GM20431 (cell line): ENCODE measurements around the gene PCNX1.
"Not testable (repeated sequence)": the region's sequence is repeated elsewhere in the genome, so short reads cannot be mapped to it uniquely, and the experiment has no call there.

Experiments
- in situ Hi-C: fragments of 300-500 bp; cut with MseI, MboI; formaldehyde crosslinking; loops from one replicate; pipeline ENCODE4 v1.15.0; 2020; ENCODE audit warnings: low sequenced_read_pairs; ENCODE audit not compliant: unreplicated experiment

Gene PCNX1

DNA sequence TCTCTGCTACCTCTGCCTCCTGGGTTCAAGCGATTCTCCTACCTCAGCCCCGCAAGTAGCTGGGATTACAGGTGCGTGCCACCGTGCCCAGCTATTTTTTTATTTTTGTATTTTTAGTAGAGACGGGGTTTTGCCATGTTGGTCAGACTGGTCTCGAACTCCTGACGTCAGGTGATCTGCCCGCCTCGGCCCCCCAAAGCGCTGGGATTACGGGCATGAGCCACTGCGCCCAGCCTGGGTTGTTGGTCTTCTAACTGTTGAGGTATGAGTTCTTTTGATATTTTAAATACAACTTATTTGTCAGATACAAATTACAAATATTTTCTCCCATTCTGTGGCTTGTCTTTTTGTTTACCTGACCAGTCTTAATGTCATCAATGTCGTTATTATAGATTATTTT lies 95.9 kb downstream of the PCNX1 start:
- in situ Hi-C loops: no loop called here

DNA sequence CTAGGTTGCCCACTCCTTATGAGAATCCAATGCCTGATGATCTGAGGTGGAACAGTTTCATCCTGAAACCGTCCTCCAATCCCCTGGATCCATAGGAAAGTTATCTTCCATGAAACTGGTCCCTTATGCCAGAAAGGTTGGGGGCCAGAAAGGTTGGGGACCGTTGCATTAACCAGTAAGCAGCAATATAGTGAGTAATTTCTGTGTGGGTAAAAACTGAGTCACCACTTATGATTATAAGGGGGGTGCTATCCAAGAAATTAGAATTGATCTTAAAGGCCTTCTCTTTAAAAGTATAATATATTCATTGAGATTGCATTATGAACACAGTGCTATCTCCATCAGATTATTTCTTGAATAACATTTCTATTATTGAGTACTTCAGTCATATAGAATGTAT lies 97.2 kb downstream of the PCNX1 start:
- in situ Hi-C loops: no loop called here

DNA sequence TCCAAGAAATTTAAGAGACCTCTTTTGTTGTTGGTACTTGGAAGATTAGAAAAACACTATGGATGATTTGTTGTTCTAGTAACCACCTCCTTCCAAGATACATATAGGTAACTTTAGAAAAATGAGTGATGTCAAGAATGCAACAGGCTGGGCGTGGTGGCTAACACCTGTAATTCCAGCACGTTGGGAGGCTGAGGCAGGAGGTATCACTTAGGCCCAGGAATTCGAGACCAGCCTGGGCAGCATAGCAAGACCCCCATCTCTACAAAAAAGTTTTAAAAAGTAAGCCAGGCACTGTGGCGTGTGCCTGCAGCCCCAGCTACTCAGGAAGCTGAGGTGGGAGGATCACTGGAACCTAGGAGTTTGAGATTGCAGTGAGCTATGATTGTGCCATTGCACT lies 97.8 kb downstream of the PCNX1 start:
- in situ Hi-C loops: no loop called here

DNA sequence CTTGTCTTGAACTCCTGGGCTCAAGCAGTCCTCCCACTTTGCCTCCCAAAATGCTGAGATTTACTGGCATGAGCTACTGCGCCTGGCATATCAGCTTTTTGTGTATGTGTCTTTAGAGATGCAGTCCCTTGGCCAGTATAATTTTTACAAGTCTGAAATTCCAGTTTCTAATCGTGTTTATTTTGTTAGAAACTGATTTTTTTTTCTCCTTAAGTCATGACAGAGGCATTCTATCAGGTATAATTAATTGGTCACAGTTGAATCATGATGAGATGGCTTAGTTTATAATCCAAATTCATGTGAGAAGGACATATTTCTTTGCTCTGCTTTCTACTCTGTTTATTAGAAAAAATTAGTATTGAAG lies 98.9 kb downstream of the PCNX1 start:
- in situ Hi-C loops: no loop called here

DNA sequence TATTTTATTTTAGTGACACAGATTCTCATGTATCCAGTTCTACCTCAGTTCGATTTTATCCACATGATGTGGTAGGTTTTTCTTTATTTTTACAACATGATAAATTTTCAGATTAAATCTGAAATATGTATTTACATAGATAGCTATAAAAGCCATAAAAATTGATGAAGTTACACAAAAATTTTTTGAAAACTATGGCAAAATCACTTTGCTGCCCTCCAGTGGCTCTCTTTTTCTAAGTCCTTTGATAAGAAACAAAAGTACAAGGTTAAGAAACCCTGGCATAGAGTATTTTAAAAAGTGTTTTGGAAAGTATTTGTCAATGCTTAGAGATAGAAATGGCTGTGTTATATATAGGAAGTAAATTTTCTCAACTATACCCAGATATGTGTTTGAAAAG lies 104.2 kb downstream of the PCNX1 start:
- in situ Hi-C loops: no loop called here

DNA sequence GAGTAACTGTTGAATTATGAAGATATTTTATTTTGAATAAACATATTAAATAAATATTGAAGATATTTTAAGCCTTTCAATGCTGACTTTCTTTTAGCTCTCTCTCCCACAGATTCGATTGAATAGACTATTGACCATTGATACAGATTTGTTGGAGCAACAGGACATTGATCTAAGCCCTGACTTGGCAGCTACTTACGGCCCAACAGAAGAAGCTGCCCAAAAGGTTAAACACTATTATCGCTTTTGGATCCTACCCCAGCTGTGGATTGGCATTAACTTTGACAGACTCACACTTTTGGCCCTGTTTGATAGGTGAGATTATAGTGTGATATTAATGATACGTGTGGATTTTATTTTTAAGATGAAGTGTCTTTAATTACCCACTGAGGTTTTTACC lies 105.6 kb downstream of the PCNX1 start:
- in situ Hi-C loops: no loop called here

DNA sequence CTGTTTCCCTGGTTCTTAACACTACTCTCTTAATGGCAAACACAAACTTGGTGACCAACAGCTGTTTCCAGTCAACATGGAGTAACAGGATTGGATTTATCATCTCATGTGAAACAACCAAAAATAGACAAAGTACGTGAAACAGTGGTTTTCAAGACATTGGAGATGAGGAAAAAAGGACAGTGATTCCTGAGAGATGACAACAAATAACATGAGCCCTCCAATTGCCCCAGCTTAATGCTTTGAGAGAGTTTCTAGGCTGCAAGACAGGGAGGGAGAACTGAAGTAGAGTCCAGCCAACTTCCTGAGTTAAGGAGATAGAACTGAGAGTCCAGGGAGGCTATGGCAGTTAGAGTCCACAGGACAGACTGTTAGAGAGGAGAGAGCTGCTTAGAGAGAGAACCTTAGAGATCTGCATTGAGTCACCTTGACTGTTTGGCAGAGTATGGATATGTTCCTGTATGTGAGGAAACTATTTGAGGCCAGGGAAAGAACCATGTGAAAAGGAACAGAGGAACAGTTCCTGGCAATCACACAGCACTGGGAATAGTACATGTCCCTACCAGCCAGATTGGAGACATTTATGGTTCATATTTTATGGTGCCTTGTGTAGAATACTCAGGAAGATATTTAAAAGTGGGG lies 106.4 kb downstream of the PCNX1 start:
- in situ Hi-C loops: no loop called here

DNA sequence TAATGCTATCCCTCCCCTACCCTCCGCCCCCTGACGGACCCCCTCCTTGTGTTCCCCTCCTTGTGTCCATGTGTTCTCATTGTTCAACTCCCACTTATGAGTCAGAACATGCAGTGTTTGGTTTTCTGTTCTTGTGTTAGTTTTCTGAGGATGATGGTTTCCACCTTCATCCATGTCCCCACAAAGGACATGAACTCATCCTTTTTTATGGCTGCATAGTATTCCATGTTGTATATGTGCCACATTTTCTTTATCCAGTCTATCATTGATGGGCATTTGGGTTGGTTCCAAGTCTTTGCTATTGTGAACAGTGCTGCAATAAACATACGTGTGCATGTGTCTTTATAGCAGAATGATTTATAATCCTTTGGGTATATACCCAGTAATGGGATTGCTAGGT lies 112.7 kb downstream of the PCNX1 start:
- in situ Hi-C loops: not testable (repeated sequence)

DNA sequence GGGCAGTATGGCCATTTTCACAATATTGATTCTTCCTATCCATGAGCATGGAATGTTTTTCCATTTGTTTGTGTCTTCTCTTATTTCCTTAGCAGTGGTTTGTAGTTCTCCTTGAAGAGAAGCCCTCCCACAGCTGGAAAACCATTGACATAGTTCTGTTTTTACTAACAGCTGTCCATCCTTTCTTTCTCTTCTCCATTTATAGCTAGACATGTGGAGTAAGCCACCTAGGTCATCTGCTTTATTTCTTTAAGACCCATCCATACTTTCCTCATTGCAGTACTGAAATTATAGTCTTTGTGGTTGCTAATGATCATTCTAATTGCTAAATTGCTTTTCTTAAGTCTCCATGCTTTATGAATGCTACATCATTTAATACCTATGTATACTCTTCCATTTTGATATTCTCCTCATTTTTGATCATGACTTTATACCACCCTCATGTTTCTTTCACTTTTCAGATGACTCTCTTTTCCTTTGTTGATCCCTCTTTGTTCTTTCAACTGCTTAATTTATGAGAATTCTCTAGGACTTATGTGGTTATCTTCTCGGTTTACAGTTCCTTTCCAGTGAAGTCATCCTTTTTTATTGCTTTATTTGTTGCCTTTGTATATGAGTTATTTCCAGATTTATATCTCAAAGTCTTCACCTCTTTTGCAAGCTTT lies 114.2 kb downstream of the PCNX1 start:
- in situ Hi-C loops: no loop called here

DNA sequence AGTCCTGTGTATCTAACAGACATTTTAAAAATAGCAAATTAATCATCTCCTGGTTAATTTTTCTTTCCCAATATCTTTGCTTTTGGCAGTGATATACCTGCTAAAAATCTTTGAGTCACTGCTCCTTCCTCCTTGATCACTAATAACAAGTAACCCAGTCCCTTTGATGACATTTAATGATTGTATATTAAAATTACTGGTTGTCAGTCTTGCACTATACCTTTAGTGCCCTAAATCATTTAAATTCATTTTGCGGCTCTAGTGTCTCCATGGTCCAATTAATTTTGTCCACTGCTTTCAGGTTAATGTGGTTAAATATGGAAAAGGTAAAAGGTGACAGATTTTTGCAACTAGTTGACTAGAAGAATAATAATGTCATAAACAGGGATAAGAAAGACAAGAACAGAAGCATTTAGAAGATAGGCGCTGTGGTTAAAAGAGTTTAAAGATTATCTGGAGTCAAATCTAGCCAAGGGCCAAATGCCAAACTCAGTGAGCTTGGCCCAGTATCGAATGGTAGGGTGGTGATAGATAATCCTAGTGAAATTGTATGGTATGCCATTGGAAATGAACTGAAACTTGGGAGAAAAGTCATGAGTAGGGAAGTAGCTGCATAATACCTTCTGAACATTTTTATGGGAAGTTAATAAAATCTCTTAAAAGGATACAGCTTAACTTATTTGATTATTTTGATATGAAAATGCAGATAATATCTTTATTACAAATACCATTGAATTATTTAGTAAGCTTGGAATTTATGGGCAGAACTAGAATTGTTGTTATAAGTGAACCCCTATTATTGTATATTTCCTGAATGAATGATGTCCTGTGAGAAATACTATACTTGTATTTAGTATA lies 115.0 kb downstream of the PCNX1 start:
- in situ Hi-C loops: no loop called here

DNA sequence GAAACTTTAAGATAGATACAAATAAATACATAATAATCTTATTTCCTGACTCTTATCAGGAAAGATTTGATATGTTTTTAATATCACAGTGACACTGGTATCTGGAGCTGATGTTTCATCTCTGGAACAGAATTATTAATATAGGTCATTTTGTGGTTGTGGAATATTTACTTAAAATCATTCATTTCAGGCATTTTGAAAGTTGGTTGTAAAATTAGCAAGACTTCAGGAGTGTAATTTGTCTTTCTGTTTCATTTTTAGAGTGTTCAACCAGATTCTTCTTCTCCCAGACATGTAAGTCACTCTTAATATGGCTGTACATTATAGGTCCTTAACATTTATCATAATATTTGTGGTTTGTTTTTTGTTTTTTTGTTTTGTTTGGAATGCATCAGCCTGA lies 115.7 kb downstream of the PCNX1 start:
- in situ Hi-C loops: no loop called here

DNA sequence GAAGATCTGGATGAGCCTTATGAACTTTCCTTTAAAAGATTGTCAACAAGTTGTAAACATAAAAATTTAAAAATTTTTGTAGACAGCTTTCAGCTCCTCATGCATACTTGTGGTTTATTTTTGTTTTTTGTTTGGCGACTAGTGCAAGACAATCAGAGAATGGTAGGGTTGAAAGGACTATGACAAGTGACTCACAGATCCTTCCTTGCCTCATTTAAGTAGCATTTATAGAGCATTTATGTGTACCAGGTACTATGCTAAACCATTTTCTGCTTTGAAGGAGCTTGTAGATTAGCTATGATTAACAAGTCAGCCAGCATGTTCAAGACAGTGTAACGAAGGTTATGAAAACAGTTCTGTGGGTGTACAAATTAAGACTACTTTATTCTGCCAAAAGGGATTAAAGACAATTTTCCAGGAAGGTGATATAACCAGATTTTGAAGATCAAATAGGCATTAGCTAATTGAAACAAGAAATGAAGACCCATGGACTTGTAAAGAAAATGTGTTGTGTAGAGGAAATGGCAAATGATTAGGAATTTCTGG lies 122.0 kb downstream of the PCNX1 start:
- in situ Hi-C loops: no loop called here

DNA sequence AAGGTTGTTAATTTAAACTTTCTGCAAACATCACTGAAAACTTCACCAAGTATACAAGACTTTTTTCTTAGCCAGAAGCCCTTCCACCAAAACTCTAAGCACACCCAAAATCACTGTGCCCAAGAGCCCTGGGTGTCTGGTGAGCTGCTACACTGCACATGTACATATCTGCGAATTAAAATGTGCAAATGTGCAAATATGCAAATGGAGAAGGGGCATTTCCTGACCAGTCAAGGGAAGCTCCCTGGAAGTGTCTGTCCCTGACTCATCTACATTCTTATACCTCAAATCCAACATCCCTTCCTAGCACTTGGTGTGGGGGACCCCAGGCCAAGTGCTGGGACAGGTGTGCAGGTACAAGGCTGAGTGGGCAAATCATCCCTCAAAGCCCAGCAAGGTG lies 123.7 kb downstream of the PCNX1 start:
- in situ Hi-C loops: no loop called here

DNA sequence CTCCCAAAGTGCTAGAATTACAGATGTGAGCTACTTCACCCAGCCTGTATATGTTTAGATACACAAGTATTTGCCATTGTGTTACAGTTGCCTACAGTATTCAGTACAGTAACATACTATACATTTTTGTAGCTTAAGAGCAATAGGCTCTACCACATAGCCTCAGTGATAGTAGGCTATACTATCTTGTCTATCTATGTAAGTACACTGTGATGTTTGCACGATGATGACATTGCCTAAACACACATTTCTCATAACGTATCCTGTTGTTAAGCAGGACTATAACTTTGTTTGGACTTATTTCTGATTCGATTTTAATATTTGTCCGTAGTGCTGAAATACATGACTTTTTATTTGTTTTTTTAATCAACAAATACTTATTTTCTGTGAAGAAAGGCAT lies 129.2 kb downstream of the PCNX1 start:
- in situ Hi-C loops: no loop called here

DNA sequence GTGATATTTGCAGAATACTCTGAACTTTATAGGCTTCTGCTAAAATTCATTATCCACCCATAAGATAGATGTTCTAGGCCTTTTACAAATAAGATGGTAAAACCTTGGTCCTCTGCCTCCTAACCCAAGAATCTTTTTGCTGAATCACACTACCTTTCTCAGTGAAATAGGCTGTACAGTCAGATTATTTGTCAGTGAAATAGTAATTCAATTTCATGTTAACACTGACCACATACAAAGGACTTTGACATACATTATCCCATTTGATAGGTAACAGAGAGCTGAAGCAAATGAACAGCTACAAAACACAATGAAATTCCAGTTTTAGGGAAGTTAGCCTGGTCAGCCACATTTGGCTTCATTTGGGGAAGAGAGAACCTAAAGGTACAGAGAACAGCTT lies 141.1 kb downstream of the PCNX1 start:
- in situ Hi-C loops: no loop called here

DNA sequence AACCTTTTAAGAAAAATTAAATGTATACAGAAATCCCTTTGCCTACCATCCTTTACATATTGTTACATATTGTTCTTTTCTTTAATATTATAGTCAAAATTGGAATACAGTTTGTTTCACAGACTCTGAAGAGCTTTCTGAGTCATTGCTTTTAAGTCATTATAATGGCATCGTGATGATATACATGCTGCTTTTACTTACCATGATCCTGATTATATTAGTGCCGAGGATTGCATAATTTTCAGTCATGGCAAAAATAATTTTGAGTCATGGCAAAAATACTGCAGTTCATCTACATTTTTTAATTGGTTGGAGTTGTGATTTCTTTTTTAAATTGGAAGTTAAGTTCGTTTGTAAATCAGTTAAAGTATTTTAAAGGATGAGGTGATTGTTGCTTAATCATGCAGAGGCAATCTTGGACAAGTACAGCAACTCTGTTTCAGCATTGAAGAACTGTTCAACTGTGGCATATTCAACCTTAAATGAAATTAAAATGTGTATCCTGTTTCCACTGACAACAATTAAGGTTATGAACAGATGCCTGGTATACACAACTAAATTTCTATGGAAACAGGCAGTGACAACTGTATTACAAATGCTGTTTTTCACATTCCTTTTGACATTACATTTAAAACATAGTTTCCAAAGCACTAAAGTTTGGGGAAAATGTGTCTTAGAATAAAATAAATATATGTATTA lies 142.3 kb downstream of the PCNX1 start:
- in situ Hi-C loops: no loop called here

DNA sequence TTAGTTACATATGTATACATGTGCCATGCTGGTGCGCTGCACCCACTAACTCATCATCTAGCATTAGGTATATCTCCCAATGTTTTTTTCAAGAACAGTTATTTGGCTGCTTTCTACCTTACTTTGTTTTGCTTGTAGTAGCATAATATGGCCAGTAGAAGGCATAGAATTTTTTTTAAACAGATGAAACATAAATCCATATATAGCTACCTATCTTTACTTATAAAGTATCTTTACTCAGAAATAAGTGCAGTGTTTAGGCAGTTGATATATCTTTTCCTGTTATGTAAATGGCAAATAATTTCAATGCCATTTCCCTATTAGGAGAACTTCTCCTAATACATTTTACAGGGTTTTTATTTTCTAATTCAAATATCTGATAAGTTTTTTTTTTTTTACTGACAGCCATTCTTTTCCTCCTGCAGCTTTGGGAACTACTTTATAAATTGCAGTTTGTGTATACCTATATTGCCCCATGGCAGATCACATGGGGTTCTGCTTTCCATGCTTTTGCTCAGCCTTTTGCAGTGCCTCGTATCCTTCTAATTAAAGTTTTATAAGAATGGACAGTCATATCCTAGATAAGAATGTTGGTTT lies 143.1 kb downstream of the PCNX1 start:
- in situ Hi-C loops: no loop called here

DNA sequence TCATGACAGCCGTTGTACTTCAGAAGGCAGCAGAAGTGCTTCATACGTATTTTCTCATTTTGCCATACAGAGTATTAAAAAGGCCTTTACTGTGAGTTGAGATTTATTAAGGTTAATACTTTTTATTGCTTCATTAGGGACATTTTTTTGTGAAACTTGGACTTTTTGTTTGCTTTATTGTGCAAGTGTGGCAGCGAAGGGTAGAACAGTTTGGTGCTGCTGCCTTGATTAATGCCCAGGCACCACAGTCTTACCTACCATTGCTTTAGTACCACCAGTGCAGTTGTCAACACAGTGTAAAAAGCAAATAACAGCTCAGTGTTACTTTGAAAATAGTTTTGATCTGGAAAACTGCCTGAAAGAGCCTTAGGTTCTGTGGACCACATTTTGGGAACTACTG lies 147.4 kb downstream of the PCNX1 start:
- in situ Hi-C loops: no loop called here

DNA sequence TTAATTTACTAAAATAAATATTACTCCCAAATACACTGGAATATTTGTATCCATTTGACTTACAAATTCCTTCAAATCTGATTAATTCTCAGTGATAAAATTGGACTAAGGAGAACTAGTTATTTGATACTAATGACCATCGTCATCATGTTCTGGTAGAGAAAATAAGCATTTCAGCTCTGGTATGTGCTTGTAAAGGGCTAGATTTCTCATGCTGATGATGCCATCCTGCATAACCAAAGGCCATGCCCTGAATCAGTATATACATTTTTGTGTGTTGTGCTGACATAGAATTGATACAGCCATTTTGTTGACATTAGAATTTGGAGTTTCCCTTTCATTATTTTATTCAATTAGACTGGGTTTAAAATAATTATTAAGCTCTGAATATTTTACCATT lies 148.9 kb downstream of the PCNX1 start:
- in situ Hi-C loops: no loop called here

DNA sequence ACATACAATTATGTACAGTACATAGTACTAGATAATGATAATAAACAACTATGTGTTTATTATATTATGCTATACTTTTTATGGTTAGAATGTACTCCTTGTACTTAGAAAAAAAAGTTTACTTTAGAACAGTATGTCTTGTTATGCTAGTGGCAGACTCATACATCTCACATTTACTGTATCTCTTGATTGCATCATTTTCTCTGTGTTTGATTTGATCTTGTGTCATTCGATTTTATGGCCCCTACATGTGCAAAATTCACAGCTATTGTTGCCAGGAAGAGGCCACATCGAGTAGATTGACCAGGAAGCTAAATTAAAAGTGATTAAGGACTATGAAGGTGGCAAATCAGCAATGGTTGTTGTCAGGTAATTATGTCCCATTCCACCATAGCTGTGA lies 153.0 kb downstream of the PCNX1 start:
- in situ Hi-C loops: no loop called here
